CD4-positive, alpha-beta T cell treated with Interferon gamma for 1 hour (primary cell): ENCODE data around the gene MEGF11.
"Not testable (repeated sequence)": the region's sequence is repeated elsewhere in the genome, so short reads cannot be mapped to it uniquely, and the experiment has no call there.

Source experiments
- DNase-seq: peaks from one replicate; pipeline ENCODE4 v3.0.0-alpha.2; 2020

MEGF11 gene

GRCh38 chr15:65869954-65870871 lies 383.3 kb downstream of the MEGF11 start:
- DNase-seq = no peak

GRCh38 chr15:65869126-65869953 lies 384.2 kb downstream of the MEGF11 start, which contains the start of gene RAB11A:
TSS of gene RAB11A (plus strand) at chr15:65869491. CDS start at chr15:65869586, 95 bp downstream.
- peak; percentile 96 for DNase-seq

GRCh38 chr15:65868546-65869125 lies 384.9 kb downstream of the MEGF11 start:
- no peak for DNase-seq

GRCh38 chr15:65867933-65868332 lies 385.6 kb downstream of the MEGF11 start:
- not testable (repeated sequence) for DNase-seq

GRCh38 chr15:65867244-65867643 lies 386.3 kb downstream of the MEGF11 start:
- no peak for DNase-seq

- no peak for DNase-seq
These were observed 390.4 kb downstream of the MEGF11 start for GRCh38 chr15:65863106-65863505.

- peak; percentile 57 for DNase-seq
These were observed 390.9 kb downstream of the MEGF11 start for GRCh38 chr15:65862682-65863081.

GRCh38 chr15:65857718-65858402 lies 395.7 kb downstream of the MEGF11 start:
- no peak for DNase-seq

GRCh38 chr15:65856821-65857455 lies 396.6 kb downstream of the MEGF11 start:
- peak; percentile 77 for DNase-seq

- no peak for DNase-seq
These were observed 401.6 kb downstream of the MEGF11 start for GRCh38 chr15:65851981-65852380.

- DNase-seq = no peak
These were observed 405.6 kb downstream of the MEGF11 start for GRCh38 chr15:65847989-65848388.

- no peak for DNase-seq
These were observed 407.6 kb downstream of the MEGF11 start for GRCh38 chr15:65845826-65846519.
